H9 (cell line): ENCODE measurements around the gene IL1RAPL1. TPM values are rescaled to one million over a fixed set of nuclear protein-coding genes. Genes with fewer than 3 reads are reported as not detected.

ENCODE experiments used
- DNase-seq: peaks from one replicate; pipeline ENCODE4 v3.0.0-alpha.2; 2017
- H2AFZ ChIP-seq: one replicate; pipeline ENCODE4 v1.6.1; 2013; ENCODE audit warnings: mild to moderate bottlenecking, low read length, control low read depth, moderate library complexity
- H2AK5ac ChIP-seq: 2 replicates; pipeline ENCODE4 v1.6.1; 2013; ENCODE audit warnings: low read length, control low read depth, mixed read lengths; ENCODE audit not compliant: insufficient read length
- H2BK120ac ChIP-seq: one replicate; pipeline ENCODE4 v1.6.1; 2013; ENCODE audit warnings: low read depth, mild to moderate bottlenecking, low read length, control low read depth, inconsistent platforms; ENCODE audit not compliant: poor library complexity, severe bottlenecking
- H2BK12ac ChIP-seq: 2 replicates; pipeline ENCODE4 v1.6.1; 2013; ENCODE audit warnings: low read length, control low read depth, mixed read lengths, low read depth; ENCODE audit not compliant: insufficient read length
- H2BK15ac ChIP-seq: 2 replicates; pipeline ENCODE4 v1.6.1; 2013; ENCODE audit warnings: low read depth, low read length, control low read depth
- H2BK20ac ChIP-seq: one replicate; pipeline ENCODE4 v1.6.1; 2013; ENCODE audit warnings: low read depth, mild to moderate bottlenecking, low read length, control low read depth, inconsistent platforms; ENCODE audit not compliant: poor library complexity, severe bottlenecking
- H2BK5ac ChIP-seq: 2 replicates; pipeline ENCODE4 v1.6.1; 2013; ENCODE audit warnings: low read length, control low read depth, mixed read lengths; ENCODE audit not compliant: insufficient read length
- H3K14ac ChIP-seq: 2 replicates; pipeline ENCODE4 v1.6.1; 2013; ENCODE audit warnings: low read length, control low read depth; ENCODE audit not compliant: insufficient read depth
- H3K18ac ChIP-seq: 2 replicates; pipeline ENCODE4 v1.6.1; 2013; ENCODE audit warnings: low read depth, mild to moderate bottlenecking, mixed read lengths, low read length, control low read depth; ENCODE audit not compliant: insufficient read length
- H3K23ac ChIP-seq: 2 replicates; pipeline ENCODE4 v1.6.1; 2013; ENCODE audit warnings: low read length, control low read depth, mixed read lengths, low read depth; ENCODE audit not compliant: insufficient read length
- H3K23me2 ChIP-seq: 2 replicates; pipeline ENCODE4 v1.6.1; 2013; ENCODE audit warnings: low read depth, mild to moderate bottlenecking, mixed read lengths, low read length, control low read depth; ENCODE audit not compliant: insufficient read length, poor library complexity, severe bottlenecking
- H3K27ac ChIP-seq: 2 replicates; pipeline ENCODE4 v1.5.1; 2013; ENCODE audit warnings: low read length, control low read depth, mixed read lengths, low read depth; ENCODE audit not compliant: insufficient read length
- H3K27me3 ChIP-seq: 2 replicates; pipeline ENCODE4 v1.6.1; 2013; ENCODE audit warnings: low read length, control low read depth, inconsistent platforms; ENCODE audit not compliant: insufficient read depth
- H3K4ac ChIP-seq: 2 replicates; pipeline ENCODE4 v1.6.1; 2013; ENCODE audit warnings: low read depth, mild to moderate bottlenecking, control low read depth, inconsistent platforms, low read length, moderate library complexity
- H3K4me1 ChIP-seq: 2 replicates; pipeline ENCODE4 v1.6.1; 2013; ENCODE audit warnings: low read length, control low read depth, inconsistent platforms; ENCODE audit not compliant: insufficient read depth
- H3K4me2 ChIP-seq: 2 replicates; pipeline ENCODE4 v1.6.1; 2013; ENCODE audit warnings: low read length, control low read depth, mixed read lengths; ENCODE audit not compliant: insufficient read length, insufficient read depth
- H3K56ac ChIP-seq: 2 replicates; pipeline ENCODE4 v1.6.1; 2013; ENCODE audit warnings: low read depth, mild to moderate bottlenecking, mixed read lengths, low read length, control low read depth; ENCODE audit not compliant: insufficient read length
- H3K79me1 ChIP-seq: 2 replicates; pipeline ENCODE4 v1.6.1; 2013; ENCODE audit warnings: low read depth, mild to moderate bottlenecking, moderate library complexity, low read length, control low read depth, inconsistent platforms; ENCODE audit not compliant: insufficient read depth, poor library complexity, severe bottlenecking
- H3K79me2 ChIP-seq: 2 replicates; pipeline ENCODE4 v1.6.1; 2013; ENCODE audit warnings: low read length, control low read depth, inconsistent platforms; ENCODE audit not compliant: insufficient read depth
- H3K9ac ChIP-seq: 2 replicates; pipeline ENCODE4 v1.6.1; 2013; ENCODE audit warnings: low read length, control low read depth, mixed read lengths; ENCODE audit not compliant: insufficient read length; ENCODE audit errors: extremely low read depth
- H3K9me3 ChIP-seq: one replicate; pipeline ENCODE4 v1.6.1; 2013; ENCODE audit warnings: low read depth, low read length, inconsistent platforms; ENCODE audit not compliant: control insufficient read depth
- H3T11ph ChIP-seq: one replicate; pipeline ENCODE4 v1.6.1; 2013; ENCODE audit warnings: mild to moderate bottlenecking, low read length, control low read depth, inconsistent platforms
- H4K20me1 ChIP-seq: one replicate; pipeline ENCODE4 v1.6.1; 2013; ENCODE audit not compliant: control insufficient read depth, insufficient read length, insufficient read depth
- H4K5ac ChIP-seq: 2 replicates; pipeline ENCODE4 v1.6.1; 2013; ENCODE audit warnings: low read depth, mild to moderate bottlenecking, mixed read lengths, low read length, control low read depth; ENCODE audit not compliant: insufficient read length
- H4K8ac ChIP-seq: replicated peaks from 2 replicates; pipeline ENCODE4 v1.6.1; 2013; ENCODE audit warnings: low read length, control low read depth, mixed read lengths, low read depth; ENCODE audit not compliant: insufficient read length
- H4K91ac ChIP-seq: 2 replicates; pipeline ENCODE4 v1.6.1; 2013; ENCODE audit warnings: low read depth, mild to moderate bottlenecking, moderate library complexity, mixed read lengths, low read length, control low read depth; ENCODE audit not compliant: insufficient read length
- H3K27ac Mint-ChIP-seq, 3 experiments: 2 replicates in 2 of 3; 3 replicates in 1 of 3; pipeline ENCODE4 v1.8.0; 2020 to 2021; ENCODE audit warnings: mixed read lengths in 3 of 3, mild to moderate bottlenecking in 1 of 3, moderate library complexity in 1 of 3
- H3K27me3 Mint-ChIP-seq: 2 replicates; pipeline ENCODE4 v1.8.0; 2021; ENCODE audit warnings: low read depth, mild to moderate bottlenecking, moderate library complexity, mixed read lengths
- H3K36me3 Mint-ChIP-seq, 3 experiments: 2 replicates in 2 of 3; 3 replicates in 1 of 3; pipeline ENCODE4 v1.8.0; 2020 to 2021; ENCODE audit warnings: low read depth in 3 of 3, mixed read lengths in 3 of 3; ENCODE audit not compliant: insufficient read depth in 1 of 3
- H3K4me1 Mint-ChIP-seq, 2 experiments: 2 replicates each; pipeline ENCODE4 v1.8.0; 2020; ENCODE audit warnings: mixed read lengths in 2 of 2
- H3K4me3 Mint-ChIP-seq, 2 experiments: 2 replicates in 1 of 2; 3 replicates in 1 of 2; pipeline ENCODE4 v1.8.0; 2020 to 2021; ENCODE audit warnings: mild to moderate bottlenecking in 2 of 2, mixed read lengths in 2 of 2, moderate library complexity in 1 of 2
- H3K9me3 Mint-ChIP-seq, 2 experiments: 2 replicates in 1 of 2; 3 replicates in 1 of 2; pipeline ENCODE4 v1.8.0; 2020; ENCODE audit warnings: mild to moderate bottlenecking in 2 of 2, mixed read lengths in 2 of 2, moderate library complexity in 1 of 2
- CTCF ChIP-seq: fragments of 200-600 bp; sonication (generic); conservative IDR thresholded peaks from 3 replicates; pipeline ENCODE4 v1.8.0; 2021; ENCODE audit warnings: antibody characterized with exemption, mild to moderate bottlenecking
- WGBS: extraction: QIAGEN DNeasy Blood & Tissue Kit; methylation state at CpG from one replicate; pipeline ENCODE4 v1.1.7; 2013; ENCODE audit warnings: missing lambda C conversion rate, low lambda C conversion rate, mixed read lengths; ENCODE audit not compliant: insufficient read length; ENCODE audit errors: extremely low coverage; 5-methylcytosine and 5-hydroxymethylcytosine counted together
- total RNA-seq: library from RNA; stranded (reverse); gene quantifications from 2 replicates; pipeline ENCODE4 v1.2.1, GENCODE V29; 2021

The IL1RAPL1 gene
- total RNA-seq, 1 experiment from 2014 or later = 0.31 TPM

- H4K5ac ChIP-seq = no peak overlapping the region
- H3K18ac ChIP-seq = no peak overlapping the region
- H3K27ac ChIP-seq = no peak overlapping the region
- DNase-seq = no peak
- no peak overlapping the region for H3T11ph ChIP-seq
- H3K4me3 Mint-ChIP-seq = no peak overlapping the region
- H3K4me1 Mint-ChIP-seq = no peaks in the 10 kb centered on the region
- no peaks in the 10 kb centered on the region for H4K20me1 ChIP-seq
- H3K23me2 ChIP-seq = no peaks in the 10 kb centered on the region
- no peak overlapping the region for H2AFZ ChIP-seq
- H3K9ac ChIP-seq = no peak overlapping the region
- H3K79me2 ChIP-seq = no peaks in the 10 kb centered on the region
- no peak overlapping the region for H2AK5ac ChIP-seq
- no peaks in the 10 kb centered on the region for H3K27me3 ChIP-seq
- no peak overlapping the region for H3K4ac ChIP-seq
- H2BK120ac ChIP-seq = no peak overlapping the region
- no peak overlapping the region for H3K56ac ChIP-seq
- H3K4me1 ChIP-seq = no peaks in the 10 kb centered on the region
- H3K4me2 ChIP-seq = no peak overlapping the region
- no peaks in the 10 kb centered on the region for H3K27me3 Mint-ChIP-seq
- WGBS = no CpG with 5 or more reads among the region's 1 CpG
- no peaks in the 10 kb centered on the region for H3K9me3 ChIP-seq
- peaks cover 0 to 2% (median 0%) of the 10 kb centered on the region in 3 experiments; a peak in 1 of 7 replicates for H3K36me3 Mint-ChIP-seq
- no peak overlapping the region for H2BK5ac ChIP-seq
- no peak overlapping the region for H3K14ac ChIP-seq
- no peak overlapping the region for H2BK20ac ChIP-seq
- H3K27ac Mint-ChIP-seq = no peak overlapping the region
- TF ChIP-seq CTCF = no peak
- H2BK12ac ChIP-seq = no peak overlapping the region
- no peak overlapping the region for H2BK15ac ChIP-seq
- no peaks in the 10 kb centered on the region for H3K79me1 ChIP-seq
- H3K23ac ChIP-seq = no peak overlapping the region
- H3K9me3 Mint-ChIP-seq = peaks cover 0 to 43% of the 10 kb centered on the region in 2 experiments; a peak in 3 of 5 replicates
- H4K8ac ChIP-seq = no peak overlapping the region
- H4K91ac ChIP-seq = no peak overlapping the region
Measured at GRCh38 chrX:29535212-29536162, 948.2 kb downstream of the IL1RAPL1 start.
